Dermis microvascular lymphatic vessel endothelial cell (primary cell): ENCODE measurements around the gene SLC25A1. TPM values are rescaled to one million over a fixed set of nuclear protein-coding genes. Genes with fewer than 3 reads are reported as not detected.

Source experiments
- DNase-seq, 2 donors: peaks; one replicate each; pipeline versions ENCODE4 v3.0.0 to v3.0.0-alpha.2; 2010; ENCODE audit warnings: low read depth in 2 of 2
- total RNA-seq: library from RNA; depleted of rRNA; stranded (reverse); fragments of >200 nt; gene quantifications from 2 replicates; pipeline ENCODE4 v1.2.1, GENCODE V29; 2014

The SLC25A1 gene
- total RNA-seq, 1 donor from 2014 or later, result 70.0 TPM

GRCh38 chr22:19181786-19182471, 3.4 kb upstream of the SLC25A1 start:
- DNase-seq, result no peak

- no peak for DNase-seq
These were observed 2.3 kb upstream of the SLC25A1 start for GRCh38 chr22:19180740-19181410.

GRCh38 chr22:19180234-19180633, 1.7 kb upstream of the SLC25A1 start:
- DNase-seq, result no peak

- peak; percentile 65 to 87 for DNase-seq
These were observed 1.0 kb upstream of the SLC25A1 start for GRCh38 chr22:19179497-19180048.

- DNase-seq, result peak in 1 of 2 donors; percentile 57
These were observed 375 bp downstream of the SLC25A1 start for GRCh38 chr22:19178065-19178656.

- no peak for DNase-seq
These were observed 1.1 kb downstream of the SLC25A1 start for GRCh38 chr22:19177164-19178064.

- DNase-seq, result no peak
These were observed 1.8 kb downstream of the SLC25A1 start for GRCh38 chr22:19176732-19177131.

GRCh38 chr22:19176175-19176643, 2.3 kb downstream of the SLC25A1 start:
- no peak for DNase-seq

GRCh38 chr22:19175602-19176174, 2.8 kb downstream of the SLC25A1 start:
- DNase-seq, result no peak

GRCh38 chr22:19175026-19175601, 3.4 kb downstream of the SLC25A1 start:
- DNase-seq, result no peak

- DNase-seq, result peak; percentile 29 to 56
These were observed 4.2 kb downstream of the SLC25A1 start for GRCh38 chr22:19174106-19175025.

- DNase-seq, result no peak
These were observed 5.2 kb downstream of the SLC25A1 start for GRCh38 chr22:19173047-19174035.

- DNase-seq, result no peak
These were observed 6.1 kb downstream of the SLC25A1 start for GRCh38 chr22:19172213-19173046.

- no peak for DNase-seq
These were observed 8.6 kb downstream of the SLC25A1 start for GRCh38 chr22:19169947-19170318.

GRCh38 chr22:19169002-19169946, 9.3 kb downstream of the SLC25A1 start:
- DNase-seq, result no peak
